ENCODE data around the gene KDM7A. TPM values are rescaled to one million over a fixed set of nuclear protein-coding genes. Genes with fewer than 3 reads are reported as not detected.
"Not testable (repeated sequence)": the region's sequence is repeated elsewhere in the genome, so short reads cannot be mapped to it uniquely, and the experiment has no call there.

The KDM7A gene
- total RNA-seq, 4 donors from 2014 or later: 59.0 to 108 (median 66.9) TPM

DNA sequence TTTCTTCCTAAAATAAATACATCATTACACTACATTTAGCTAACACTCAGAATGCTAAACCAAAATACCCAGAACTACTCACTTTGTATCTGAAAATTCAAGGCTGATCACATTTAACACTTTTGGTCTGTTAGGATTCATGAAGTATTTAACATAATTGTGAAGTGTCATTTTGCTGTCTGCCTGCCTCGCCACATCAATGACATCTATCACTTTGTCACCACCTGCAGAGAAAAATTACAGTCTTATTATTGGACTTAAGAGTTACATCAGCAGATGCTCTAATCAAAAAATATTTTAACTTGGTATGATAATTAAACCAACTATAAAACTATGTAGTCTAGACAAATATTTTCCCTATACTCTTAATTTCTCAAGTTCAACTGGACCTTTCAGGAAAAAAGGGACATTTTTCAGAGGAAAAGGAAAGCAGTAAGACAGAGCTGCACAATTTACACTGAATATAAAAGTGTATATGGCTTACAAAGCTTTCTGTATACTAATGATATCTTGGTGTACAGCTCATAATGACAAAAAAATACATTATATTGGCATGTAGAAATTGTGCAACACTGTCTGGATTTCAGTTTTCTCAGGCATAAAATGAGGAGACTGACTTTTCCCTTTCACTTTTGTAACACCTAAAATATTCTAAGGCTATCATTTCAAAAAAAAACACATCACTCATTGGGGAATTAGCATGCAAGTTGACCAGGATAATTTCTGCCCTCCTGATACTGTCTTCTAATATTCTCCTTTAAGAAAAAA, 49.2 kb downstream of the KDM7A start:
- TF ChIP-seq POLR2A (IDR thresholded peaks at IDR 0.05) (no peak), CTCF (IDR thresholded peaks at IDR 0.05 in 4 of 5, conservative IDR thresholded peaks at IDR 0.05 in 1 of 5) (no peak)
- no peaks in the 10 kb centered on the region for H3K4me1 ChIP-seq
- H3K27me3 ChIP-seq: no peaks in the 10 kb centered on the region
- no peak for ATAC-seq
- H3K4me3 ChIP-seq: no peak overlapping the region
- intact Hi-C loops (cut with DNase I; ENCODE audit: low total_unique reads) (no loop called here), in situ Hi-C loops (cut with MboI; ENCODE audit: low sequenced_read_pairs in 4 of 4) (no loop called here)
- DNase-seq: no peak
- no peaks in the 10 kb centered on the region for H3K9me3 ChIP-seq
- H3K27ac ChIP-seq: no peak overlapping the region
- peaks cover 0 to 42% of the 10 kb centered on the region in 2 donors for H3K36me3 ChIP-seq

GRCh38 chr7:140126435-140127034, 50.2 kb downstream of the KDM7A start:
- intact Hi-C loops (cut with DNase I; ENCODE audit: low total_unique reads): no loop called here
- Histone ChIP-seq H3K4me1 (no peaks in the 10 kb centered on the region), H3K36me3 (peaks cover 0 to 34% of the 10 kb centered on the region in 2 donors), H3K27ac (no peak overlapping the region), H3K9me3 (no peaks in the 10 kb centered on the region), H3K4me3 (no peak overlapping the region), H3K27me3 (no peaks in the 10 kb centered on the region)
- ATAC-seq: no peak
- DNase-seq: no peak
- no peak for TF ChIP-seq CTCF (IDR thresholded peaks at IDR 0.05 in 4 of 5, conservative IDR thresholded peaks at IDR 0.05 in 1 of 5)
- no peak for TF ChIP-seq POLR2A (IDR thresholded peaks at IDR 0.05)
- in situ Hi-C loops (cut with MboI; ENCODE audit: low sequenced_read_pairs in 4 of 4): no loop called here

- DNase-seq: no peak
- intact Hi-C loops (cut with DNase I; ENCODE audit: low total_unique reads): no loop called here
These were observed 53.8 kb downstream of the KDM7A start for GRCh38 chr7:140122965-140123364.

GRCh38 chr7:140121326-140121725, 55.5 kb downstream of the KDM7A start:
- Histone ChIP-seq H3K27ac (no peak overlapping the region), H3K4me1 (no peaks in the 10 kb centered on the region), H3K4me3 (no peak overlapping the region), H3K27me3 (no peaks in the 10 kb centered on the region), H3K9me3 (no peaks in the 10 kb centered on the region), H3K36me3 (peaks cover 0 to 36% of the 10 kb centered on the region in 2 donors)
- TF ChIP-seq CTCF (IDR thresholded peaks at IDR 0.05 in 4 of 5, conservative IDR thresholded peaks at IDR 0.05 in 1 of 5): no peak
- TF ChIP-seq POLR2A (IDR thresholded peaks at IDR 0.05): no peak
- ATAC-seq: no peak
- DNase-seq: no peak
- intact Hi-C loops (cut with DNase I; ENCODE audit: low total_unique reads): no loop called here
- in situ Hi-C loops (cut with MboI; ENCODE audit: low sequenced_read_pairs in 4 of 4): no loop called here

More at GRCh38 chr7:140122965-140123364, 53.8 kb downstream of the KDM7A start:
- Histone ChIP-seq H3K27me3 (no peaks in the 10 kb centered on the region), H3K36me3 (peaks cover 0 to 32% of the 10 kb centered on the region in 2 donors), H3K4me1 (no peaks in the 10 kb centered on the region), H3K4me3 (no peak overlapping the region), H3K9me3 (no peaks in the 10 kb centered on the region), H3K27ac (no peak overlapping the region)
- TF ChIP-seq POLR2A (IDR thresholded peaks at IDR 0.05) (no peak), CTCF (IDR thresholded peaks at IDR 0.05 in 4 of 5, conservative IDR thresholded peaks at IDR 0.05 in 1 of 5) (no peak)
- in situ Hi-C loops (cut with MboI; ENCODE audit: low sequenced_read_pairs in 4 of 4): no loop called here
- ATAC-seq: no peak

DNA sequence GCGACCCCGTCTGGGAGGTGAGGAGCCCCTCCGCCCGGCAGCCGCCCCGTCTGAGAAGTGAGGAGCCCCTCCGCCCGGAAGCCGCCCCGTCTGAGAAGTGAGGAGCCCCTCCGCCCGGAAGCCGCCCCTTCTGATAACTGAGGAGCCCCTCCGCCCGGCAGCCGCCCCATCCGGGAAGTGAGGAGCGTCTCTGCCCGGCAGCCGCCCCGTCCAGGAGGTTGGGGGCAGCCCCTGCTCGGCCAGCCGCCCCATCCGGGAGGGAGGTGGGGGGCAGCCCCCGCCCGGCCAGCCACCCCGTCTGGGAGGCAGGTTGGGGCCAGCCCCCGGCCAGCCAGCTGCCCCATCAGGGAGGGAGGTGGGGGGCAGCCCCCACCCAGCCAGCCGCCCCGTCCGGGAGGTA, 62.0 kb downstream of the KDM7A start:
- DNase-seq; H3K9me3 ChIP-seq; intact Hi-C loops (cut with DNase I; ENCODE audit: low total_unique reads); H3K27ac ChIP-seq; H3K27me3 ChIP-seq; ATAC-seq; in situ Hi-C loops (cut with MboI; ENCODE audit: low sequenced_read_pairs in 4 of 4); H3K4me1 ChIP-seq; H3K4me3 ChIP-seq: not testable (repeated sequence)
- peaks cover 0 to 59% of the 10 kb centered on the region in 2 donors for H3K36me3 ChIP-seq

DNA sequence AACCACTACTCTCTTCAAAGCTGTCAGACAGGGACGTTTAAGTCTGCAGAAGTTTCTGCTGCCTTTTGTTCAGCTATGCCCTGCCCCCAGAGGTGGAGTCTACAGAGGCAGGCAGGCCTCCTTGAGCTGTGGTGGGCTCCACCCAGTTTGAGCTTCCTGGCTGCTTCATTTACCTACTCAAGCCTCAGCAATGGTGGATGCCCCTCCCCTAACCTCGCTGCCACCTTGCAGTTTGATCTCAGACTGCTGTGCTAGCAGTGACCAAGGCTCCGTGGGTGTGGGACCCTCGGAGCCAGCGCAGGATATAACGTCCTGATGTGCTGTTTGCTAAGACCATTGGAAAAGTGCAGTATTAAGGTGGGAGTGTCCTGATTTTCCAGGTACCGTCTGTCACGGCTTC, 68.0 kb downstream of the KDM7A start:
- intact Hi-C loops (cut with DNase I; ENCODE audit: low total_unique reads); DNase-seq; H3K27ac ChIP-seq; ATAC-seq; H3K27me3 ChIP-seq; in situ Hi-C loops (cut with MboI; ENCODE audit: low sequenced_read_pairs in 4 of 4); H3K9me3 ChIP-seq; H3K4me3 ChIP-seq; H3K4me1 ChIP-seq: not testable (repeated sequence)
- peaks cover 0 to 58% of the 10 kb centered on the region in 2 donors for H3K36me3 ChIP-seq

Data from gastrocnemius medialis (tissue), 4 donors.